HepG2 (cell line): Measurements from ENCODE around the gene HERC4. TPM values are rescaled to one million over a fixed set of nuclear protein-coding genes. Genes with fewer than 3 reads are reported as not detected.

Experiments
- AGO2 ChIP-seq: fragments of 200-400 bp; formaldehyde crosslinking; optimal IDR thresholded peaks from 2 replicates; pipeline ENCODE3; 2017; ENCODE audit warnings: mild to moderate bottlenecking, low read depth, low read length, moderate library complexity
- DNMT3B ChIP-seq: conservative IDR thresholded peaks from 2 replicates; pipeline ENCODE4 v1.6.1; 2016; ENCODE audit warnings: missing biosample characterization, control low read depth
- HES4 ChIP-seq: sonication (generic); formaldehyde crosslinking; IDR thresholded peaks from 2 replicates; pipeline ENCODE4 v1.9.0; 2021; ENCODE audit warnings: mild to moderate bottlenecking, missing genetic modification reagents, borderline replicate concordance
- HIVEP1 ChIP-seq: sonication (generic); formaldehyde crosslinking; IDR thresholded peaks from 2 replicates; pipeline ENCODE4 v1.4.0; 2020; ENCODE audit warnings: mild to moderate bottlenecking, missing genetic modification reagents
- HOXA7 ChIP-seq: sonication (generic); formaldehyde crosslinking; IDR thresholded peaks from 2 replicates; pipeline ENCODE4 v1.8.1; 2022; ENCODE audit warnings: mild to moderate bottlenecking, missing genetic modification reagents, moderate library complexity
- MAFF ChIP-seq: IDR thresholded peaks from 2 replicates; pipeline ENCODE4 v1.6.1; 2011; ENCODE audit warnings: low read depth, low read length, improper control_type of control experiment
- MEF2D ChIP-seq: sonication (generic); formaldehyde crosslinking; IDR thresholded peaks from 2 replicates; pipeline ENCODE4 v1.5.1; 2020; ENCODE audit warnings: mild to moderate bottlenecking, missing genetic modification reagents
- MTF2 ChIP-seq: sonication (generic); formaldehyde crosslinking; IDR thresholded peaks from 2 replicates; pipeline ENCODE4 v1.5.0; 2020; ENCODE audit warnings: missing genetic modification reagents, borderline replicate concordance
- MXI1 ChIP-seq: IDR thresholded peaks from 3 replicates; pipeline ENCODE4 v1.6.1; 2012; ENCODE audit warnings: low read depth, low read length, inconsistent platforms, borderline replicate concordance
- NCOA1 ChIP-seq: sonication (generic); formaldehyde crosslinking; IDR thresholded peaks from 2 replicates; pipeline ENCODE4 v1.9.0; 2021; ENCODE audit warnings: missing genetic modification reagents
- NFKB2 ChIP-seq: sonication (generic); formaldehyde crosslinking; IDR thresholded peaks from 2 replicates; pipeline ENCODE4 v1.4.0; 2020; ENCODE audit warnings: missing genetic modification reagents, borderline replicate concordance
- ZBTB7B ChIP-seq: sonication (generic); formaldehyde crosslinking; IDR thresholded peaks from 2 replicates; pipeline ENCODE4 v1.4.0; 2020; ENCODE audit warnings: missing genetic modification reagents
- ZFP41 ChIP-seq: sonication (generic); formaldehyde crosslinking; IDR thresholded peaks from 2 replicates; pipeline ENCODE4 v1.4.0; 2020; ENCODE audit warnings: mild to moderate bottlenecking, missing genetic modification reagents, borderline replicate concordance
- ZFP82 ChIP-seq: sonication (generic); formaldehyde crosslinking; IDR thresholded peaks from 2 replicates; pipeline ENCODE4 v1.5.1; 2020; ENCODE audit warnings: mild to moderate bottlenecking, missing genetic modification reagents, borderline replicate concordance
- ZIK1 ChIP-seq: sonication (generic); formaldehyde crosslinking; IDR thresholded peaks from 2 replicates; pipeline ENCODE4 v1.5.0; 2020; ENCODE audit warnings: mild to moderate bottlenecking, low read depth, missing genetic modification reagents, borderline replicate concordance
- ZNF234 ChIP-seq: sonication (generic); formaldehyde crosslinking; conservative IDR thresholded peaks from 2 replicates; pipeline ENCODE4 v1.5.1; 2020; ENCODE audit warnings: mild to moderate bottlenecking, missing genetic modification reagents
- ZNF782 ChIP-seq: sonication (generic); formaldehyde crosslinking; IDR thresholded peaks from 2 replicates; pipeline ENCODE4 v1.4.0; 2020; ENCODE audit warnings: missing genetic modification reagents, mild to moderate bottlenecking, borderline replicate concordance
- ZNF839 ChIP-seq: sonication (generic); formaldehyde crosslinking; IDR thresholded peaks from 2 replicates; pipeline ENCODE4 v1.4.0; 2020; ENCODE audit warnings: missing genetic modification reagents, mild to moderate bottlenecking, borderline replicate concordance
- ZZZ3 ChIP-seq: sonication (generic); formaldehyde crosslinking; IDR thresholded peaks from 2 replicates; pipeline ENCODE4 v1.4.0; 2020; ENCODE audit warnings: missing genetic modification reagents, mild to moderate bottlenecking, borderline replicate concordance
- polyA plus RNA-seq, 8 experiments: library from polyadenylated mRNA; depleted of rRNA in 3 of 8; stranded (reverse) in 7 of 8; unstranded in 1 of 8; fragments of >200 nt; fragmentation: Illumina TruSeq in 4 of 8; extraction: Trizol in 4 of 8; gene quantifications; 2 replicates each; pipeline versions ENCODE4 v1.2.1 to v1.2.3, GENCODE V29; 2011 to 2016; ENCODE audit warnings: low read depth in 4 of 8, missing spikeins in 1 of 8, mixed read lengths in 1 of 8; ENCODE audit not compliant: insufficient read depth in 1 of 8
- total RNA-seq, 5 experiments: library from RNA; depleted of rRNA; stranded (reverse); fragments of >200 nt; fragmentation: Illumina TruSeq; extraction: Trizol; gene quantifications; 2 replicates each; pipeline ENCODE4 v1.2.3, GENCODE V29; 2016; ENCODE audit warnings: low read depth in 1 of 5
- TF ChIP-seq, protein P1 (sequence below): sonication (generic); formaldehyde crosslinking; IDR thresholded peaks from 2 replicates; pipeline ENCODE4 v1.4.0; 2020; ENCODE audit warnings: missing genetic modification reagents
- TF ChIP-seq, protein P2 (sequence below): sonication (generic); formaldehyde crosslinking; IDR thresholded peaks from 2 replicates; pipeline ENCODE4 v1.8.1; 2022; ENCODE audit warnings: mild to moderate bottlenecking, missing genetic modification reagents
- TF ChIP-seq, protein P3 (sequence below): sonication (generic); formaldehyde crosslinking; IDR thresholded peaks from 2 replicates; pipeline ENCODE4 v1.8.0; 2022; ENCODE audit warnings: missing genetic modification reagents, mild to moderate bottlenecking, inconsistent platforms, borderline replicate concordance

HERC4 gene
- total and polyA plus RNA-seq, 2 of the 13 experiments (the other 11 are each of a cell fraction or from before 2014, with no cell fraction given), result 9.8 to 20.2 TPM

DNA sequence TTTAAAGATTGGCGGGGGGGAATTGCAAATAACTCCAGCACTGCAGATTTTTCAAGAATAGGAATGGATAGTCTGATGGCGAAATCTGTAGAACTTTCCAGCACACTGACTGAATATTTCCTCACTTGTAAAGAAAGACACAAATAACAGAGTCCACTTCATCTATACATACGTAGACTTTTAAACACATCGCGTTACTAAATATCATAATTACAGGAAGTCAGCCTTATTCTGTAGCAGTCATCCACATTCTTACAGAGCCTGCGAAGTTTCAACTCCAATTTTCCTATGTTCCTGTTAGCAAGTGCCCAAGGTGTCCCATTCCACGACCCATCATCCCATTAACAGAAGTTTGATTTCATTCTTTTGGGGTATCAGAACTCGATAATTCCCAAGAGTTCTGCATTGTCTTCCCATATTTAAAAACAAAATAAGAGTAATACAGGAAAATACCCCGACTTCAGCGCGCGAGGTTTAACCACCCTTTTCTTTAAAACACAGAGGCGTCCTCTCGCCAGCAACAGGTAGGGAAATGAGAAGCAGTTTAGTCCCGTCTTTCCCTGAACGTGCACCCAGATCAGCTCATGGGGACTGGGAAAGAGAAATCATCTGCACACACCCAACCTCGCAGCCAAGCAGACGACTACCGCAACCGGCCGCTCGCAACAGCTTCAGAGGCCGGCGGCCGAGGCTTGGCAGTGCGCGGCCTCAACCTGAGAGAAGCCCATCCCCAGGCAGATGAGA, 880 bp downstream of the HERC4 start (continued):
- TF ChIP-seq, protein P1, sequence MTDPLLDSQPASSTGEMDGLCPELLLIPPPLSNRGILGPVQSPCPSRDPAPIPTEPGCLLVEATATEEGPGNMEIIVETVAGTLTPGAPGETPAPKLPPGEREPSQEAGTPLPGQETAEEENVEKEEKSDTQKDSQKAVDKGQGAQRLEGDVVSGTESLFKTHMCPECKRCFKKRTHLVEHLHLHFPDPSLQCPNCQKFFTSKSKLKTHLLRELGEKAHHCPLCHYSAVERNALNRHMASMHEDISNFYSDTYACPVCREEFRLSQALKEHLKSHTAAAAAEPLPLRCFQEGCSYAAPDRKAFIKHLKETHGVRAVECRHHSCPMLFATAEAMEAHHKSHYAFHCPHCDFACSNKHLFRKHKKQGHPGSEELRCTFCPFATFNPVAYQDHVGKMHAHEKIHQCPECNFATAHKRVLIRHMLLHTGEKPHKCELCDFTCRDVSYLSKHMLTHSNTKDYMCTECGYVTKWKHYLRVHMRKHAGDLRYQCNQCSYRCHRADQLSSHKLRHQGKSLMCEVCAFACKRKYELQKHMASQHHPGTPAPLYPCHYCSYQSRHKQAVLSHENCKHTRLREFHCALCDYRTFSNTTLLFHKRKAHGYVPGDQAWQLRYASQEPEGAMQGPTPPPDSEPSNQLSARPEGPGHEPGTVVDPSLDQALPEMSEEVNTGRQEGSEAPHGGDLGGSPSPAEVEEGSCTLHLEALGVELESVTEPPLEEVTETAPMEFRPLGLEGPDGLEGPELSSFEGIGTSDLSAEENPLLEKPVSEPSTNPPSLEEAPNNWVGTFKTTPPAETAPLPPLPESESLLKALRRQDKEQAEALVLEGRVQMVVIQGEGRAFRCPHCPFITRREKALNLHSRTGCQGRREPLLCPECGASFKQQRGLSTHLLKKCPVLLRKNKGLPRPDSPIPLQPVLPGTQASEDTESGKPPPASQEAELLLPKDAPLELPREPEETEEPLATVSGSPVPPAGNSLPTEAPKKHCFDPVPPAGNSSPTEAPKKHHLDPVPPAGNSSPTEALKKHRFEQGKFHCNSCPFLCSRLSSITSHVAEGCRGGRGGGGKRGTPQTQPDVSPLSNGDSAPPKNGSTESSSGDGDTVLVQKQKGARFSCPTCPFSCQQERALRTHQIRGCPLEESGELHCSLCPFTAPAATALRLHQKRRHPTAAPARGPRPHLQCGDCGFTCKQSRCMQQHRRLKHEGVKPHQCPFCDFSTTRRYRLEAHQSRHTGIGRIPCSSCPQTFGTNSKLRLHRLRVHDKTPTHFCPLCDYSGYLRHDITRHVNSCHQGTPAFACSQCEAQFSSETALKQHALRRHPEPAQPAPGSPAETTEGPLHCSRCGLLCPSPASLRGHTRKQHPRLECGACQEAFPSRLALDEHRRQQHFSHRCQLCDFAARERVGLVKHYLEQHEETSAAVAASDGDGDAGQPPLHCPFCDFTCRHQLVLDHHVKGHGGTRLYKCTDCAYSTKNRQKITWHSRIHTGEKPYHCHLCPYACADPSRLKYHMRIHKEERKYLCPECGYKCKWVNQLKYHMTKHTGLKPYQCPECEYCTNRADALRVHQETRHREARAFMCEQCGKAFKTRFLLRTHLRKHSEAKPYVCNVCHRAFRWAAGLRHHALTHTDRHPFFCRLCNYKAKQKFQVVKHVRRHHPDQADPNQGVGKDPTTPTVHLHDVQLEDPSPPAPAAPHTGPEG, result 0 out of 2 replicates have a peak, but pooled peaks have one; percentile 60
- no peak for TF ChIP-seq ZNF782 (CRISPR knock-in tag)
- no peak for TF ChIP-seq NFKB2 (CRISPR knock-in tag)
- no peak for TF ChIP-seq ZBTB7B (CRISPR knock-in tag)
- no peak for TF ChIP-seq HOXA7 (CRISPR knock-in tag)
- 0 out of 2 replicates have a peak, but pooled peaks have one; percentile 33 for TF ChIP-seq DNMT3B (CRISPR knock-in tag)
- 0 out of 2 replicates have a peak, but pooled peaks have one; percentile 6 for TF ChIP-seq ZFP82 (CRISPR knock-in tag)
- no peak for TF ChIP-seq AGO2
- TF ChIP-seq MEF2D (CRISPR knock-in tag), result no peak
- TF ChIP-seq MTF2 (CRISPR knock-in tag), result no peak
- TF ChIP-seq, protein P2, sequence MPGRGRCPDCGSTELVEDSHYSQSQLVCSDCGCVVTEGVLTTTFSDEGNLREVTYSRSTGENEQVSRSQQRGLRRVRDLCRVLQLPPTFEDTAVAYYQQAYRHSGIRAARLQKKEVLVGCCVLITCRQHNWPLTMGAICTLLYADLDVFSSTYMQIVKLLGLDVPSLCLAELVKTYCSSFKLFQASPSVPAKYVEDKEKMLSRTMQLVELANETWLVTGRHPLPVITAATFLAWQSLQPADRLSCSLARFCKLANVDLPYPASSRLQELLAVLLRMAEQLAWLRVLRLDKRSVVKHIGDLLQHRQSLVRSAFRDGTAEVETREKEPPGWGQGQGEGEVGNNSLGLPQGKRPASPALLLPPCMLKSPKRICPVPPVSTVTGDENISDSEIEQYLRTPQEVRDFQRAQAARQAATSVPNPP (CRISPR knock-in tag), result no peak
- TF ChIP-seq, protein P3, sequence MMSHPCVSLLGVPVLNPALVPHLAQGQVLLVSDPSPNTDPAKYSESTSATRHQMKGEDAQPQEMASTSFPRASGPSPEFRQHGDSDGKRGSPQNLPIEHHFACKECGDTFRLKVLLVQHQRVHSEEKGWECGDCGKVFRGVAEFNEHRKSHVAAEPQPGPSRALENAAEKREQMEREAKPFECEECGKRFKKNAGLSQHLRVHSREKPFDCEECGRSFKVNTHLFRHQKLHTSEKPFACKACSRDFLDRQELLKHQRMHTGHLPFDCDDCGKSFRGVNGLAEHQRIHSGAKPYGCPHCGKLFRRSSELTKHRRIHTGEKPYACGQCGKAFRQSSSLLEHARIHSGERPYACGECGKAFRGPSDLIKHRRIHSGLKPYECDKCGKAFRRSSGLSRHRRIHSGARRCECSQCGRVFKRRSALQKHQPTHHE (CRISPR knock-in tag), result no peak
- no peak for TF ChIP-seq HIVEP1 (CRISPR knock-in tag)
- TF ChIP-seq MAFF, result no peak
- no peak for TF ChIP-seq NCOA1 (CRISPR knock-in tag)
- TF ChIP-seq MXI1, result 0 out of 3 replicates have a peak, but pooled peaks have one; percentile 2
- TF ChIP-seq ZNF234, result no peak
- no peak for TF ChIP-seq ZFP41 (CRISPR knock-in tag)
- TF ChIP-seq HES4, result no peak
- peak; percentile 57; the same call in 1 of the 2 replicates for TF ChIP-seq ZZZ3 (CRISPR knock-in tag)
- TF ChIP-seq ZNF839 (CRISPR knock-in tag), result peak; percentile 27; the same call in 1 of the 2 replicates
- no peak for TF ChIP-seq ZIK1 (CRISPR knock-in tag)
